DND-41 (cell line): ENCODE results near the gene LUZP2.

Source experiments
- EZH2 ChIP-seq: IDR thresholded peaks from 3 replicates; pipeline ENCODE4 v1.6.1; 2012; ENCODE audit warnings: borderline replicate concordance, low read depth, mild to moderate bottlenecking, moderate library complexity, low read length, inconsistent platforms; ENCODE audit not compliant: severe bottlenecking
- TF ChIP-seq, protein P1 (sequence below): IDR thresholded peaks from 2 replicates; pipeline ENCODE4 v1.5.1; 2012; ENCODE audit warnings: borderline replicate concordance, low read length, moderate library complexity, mild to moderate bottlenecking; ENCODE audit not compliant: poor library complexity, severe bottlenecking; ENCODE audit errors: extremely low read depth

DNA sequence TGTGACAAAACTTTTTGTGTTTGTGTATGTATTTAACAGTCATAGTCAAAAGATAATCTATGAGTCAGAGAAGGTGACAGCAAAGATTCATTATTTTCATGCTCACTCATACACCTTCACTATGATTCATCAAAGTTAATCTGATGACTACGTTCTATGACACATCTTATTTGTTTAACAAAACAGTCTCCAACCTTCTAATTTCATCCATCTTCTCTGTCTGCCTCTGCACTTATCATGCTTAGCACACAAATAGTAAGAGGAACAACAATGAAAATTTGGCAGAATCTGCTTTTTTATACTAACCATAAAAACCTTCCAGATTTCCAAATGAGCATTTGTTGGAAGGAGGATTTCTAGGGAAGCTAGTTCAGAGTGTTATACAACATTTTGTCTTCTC is 568.9 kb downstream of the LUZP2 start:
- TF ChIP-seq, protein P1, sequence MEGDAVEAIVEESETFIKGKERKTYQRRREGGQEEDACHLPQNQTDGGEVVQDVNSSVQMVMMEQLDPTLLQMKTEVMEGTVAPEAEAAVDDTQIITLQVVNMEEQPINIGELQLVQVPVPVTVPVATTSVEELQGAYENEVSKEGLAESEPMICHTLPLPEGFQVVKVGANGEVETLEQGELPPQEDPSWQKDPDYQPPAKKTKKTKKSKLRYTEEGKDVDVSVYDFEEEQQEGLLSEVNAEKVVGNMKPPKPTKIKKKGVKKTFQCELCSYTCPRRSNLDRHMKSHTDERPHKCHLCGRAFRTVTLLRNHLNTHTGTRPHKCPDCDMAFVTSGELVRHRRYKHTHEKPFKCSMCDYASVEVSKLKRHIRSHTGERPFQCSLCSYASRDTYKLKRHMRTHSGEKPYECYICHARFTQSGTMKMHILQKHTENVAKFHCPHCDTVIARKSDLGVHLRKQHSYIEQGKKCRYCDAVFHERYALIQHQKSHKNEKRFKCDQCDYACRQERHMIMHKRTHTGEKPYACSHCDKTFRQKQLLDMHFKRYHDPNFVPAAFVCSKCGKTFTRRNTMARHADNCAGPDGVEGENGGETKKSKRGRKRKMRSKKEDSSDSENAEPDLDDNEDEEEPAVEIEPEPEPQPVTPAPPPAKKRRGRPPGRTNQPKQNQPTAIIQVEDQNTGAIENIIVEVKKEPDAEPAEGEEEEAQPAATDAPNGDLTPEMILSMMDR = no peak
- TF ChIP-seq EZH2 = no peak
